CD4-positive, alpha-beta T cell treated with Interleukin-17A for 1 hour (primary cell): ENCODE results near the gene NUPR1.
"Not testable (repeated sequence)": the region's sequence is repeated elsewhere in the genome, so short reads cannot be mapped to it uniquely, and the experiment has no call there.

Experiments
- DNase-seq: peaks from one replicate; pipeline ENCODE4 v3.0.0-alpha.2; 2020

The NUPR1 gene

GRCh38 chr16:28497861-28498599 is 40.7 kb downstream of the NUPR1 start:
- DNase-seq, result no peak

DNA sequence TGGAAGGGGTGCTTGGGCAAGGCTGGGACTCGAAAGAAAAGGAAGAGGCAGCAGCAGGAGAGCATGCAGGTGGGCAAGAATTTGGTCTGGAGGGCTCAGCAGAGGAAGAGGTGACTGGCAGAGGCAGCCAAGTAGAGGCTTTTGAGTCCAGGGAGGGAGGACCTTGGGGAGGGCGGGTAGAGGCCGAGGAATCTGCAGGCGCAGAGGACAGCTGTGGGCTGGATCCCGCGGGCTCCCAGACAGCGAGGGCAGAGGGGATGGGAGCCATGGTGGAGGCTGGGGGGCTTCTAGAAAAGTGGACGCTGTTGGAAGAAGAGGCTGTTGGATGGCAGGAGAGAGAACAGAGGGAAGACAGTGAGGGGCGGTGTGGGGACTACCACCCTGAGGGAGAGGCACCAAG is 41.4 kb downstream of the NUPR1 start:
- no peak for DNase-seq

DNA sequence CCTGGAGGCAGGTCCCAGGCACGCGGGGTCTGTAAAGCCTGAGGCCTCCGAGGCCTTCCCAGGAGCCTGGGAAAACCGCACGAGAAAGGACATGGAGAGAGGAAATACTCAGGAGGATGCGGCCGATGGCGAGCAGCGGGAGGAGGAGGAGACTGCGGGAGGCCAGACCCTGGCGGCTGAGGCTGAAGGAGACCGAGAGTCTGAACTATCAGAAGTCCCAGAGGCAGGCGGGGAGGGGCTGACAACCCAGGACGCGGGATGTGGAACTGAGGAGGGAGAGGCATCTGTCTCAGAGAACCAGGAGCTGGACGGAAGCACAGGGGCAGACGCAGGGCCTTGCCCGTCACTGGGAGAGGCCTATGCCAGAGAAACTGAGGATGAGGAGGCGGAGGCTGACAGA is 41.9 kb downstream of the NUPR1 start:
- DNase-seq, result no peak

- DNase-seq, result no peak
These were observed 42.7 kb downstream of the NUPR1 start for GRCh38 chr16:28495795-28496749.

GRCh38 chr16:28495098-28495793 is 43.5 kb downstream of the NUPR1 start:
- no peak for DNase-seq

GRCh38 chr16:28494121-28494851 is 44.5 kb downstream of the NUPR1 start, which contains the start of gene APOBR:
APOBR (plus strand) TSS chr16:28494643; CDS start chr16:28494682, 39 bp downstream.
- DNase-seq, result peak; percentile 94

DNA sequence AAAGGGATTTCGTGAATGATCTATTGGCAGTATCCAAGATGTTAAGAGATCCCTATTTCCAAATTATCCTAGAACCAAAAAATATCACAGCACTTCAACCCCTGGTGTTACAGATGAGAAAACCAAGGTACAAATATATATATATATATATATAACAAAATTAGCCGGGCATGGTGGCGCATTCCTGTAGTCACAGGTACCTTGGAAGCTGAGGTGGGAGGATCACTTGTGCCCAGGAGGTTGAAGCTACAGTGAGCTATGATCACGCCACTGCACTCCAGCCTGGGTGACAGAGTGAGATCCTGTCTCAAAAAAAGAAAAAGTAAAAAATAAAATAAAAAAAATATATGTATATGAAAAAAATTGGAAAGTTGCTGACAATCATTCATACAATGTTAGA is 46.3 kb downstream of the NUPR1 start:
- DNase-seq, result no peak

- peak; percentile 92 for DNase-seq
These were observed 46.8 kb downstream of the NUPR1 start, which contains the start of gene CLN3 for GRCh38 chr16:28491970-28492474. CLN3 (minus strand) TSS chr16:28492074; CDS start chr16:28491759, 315 bp downstream.

DNA sequence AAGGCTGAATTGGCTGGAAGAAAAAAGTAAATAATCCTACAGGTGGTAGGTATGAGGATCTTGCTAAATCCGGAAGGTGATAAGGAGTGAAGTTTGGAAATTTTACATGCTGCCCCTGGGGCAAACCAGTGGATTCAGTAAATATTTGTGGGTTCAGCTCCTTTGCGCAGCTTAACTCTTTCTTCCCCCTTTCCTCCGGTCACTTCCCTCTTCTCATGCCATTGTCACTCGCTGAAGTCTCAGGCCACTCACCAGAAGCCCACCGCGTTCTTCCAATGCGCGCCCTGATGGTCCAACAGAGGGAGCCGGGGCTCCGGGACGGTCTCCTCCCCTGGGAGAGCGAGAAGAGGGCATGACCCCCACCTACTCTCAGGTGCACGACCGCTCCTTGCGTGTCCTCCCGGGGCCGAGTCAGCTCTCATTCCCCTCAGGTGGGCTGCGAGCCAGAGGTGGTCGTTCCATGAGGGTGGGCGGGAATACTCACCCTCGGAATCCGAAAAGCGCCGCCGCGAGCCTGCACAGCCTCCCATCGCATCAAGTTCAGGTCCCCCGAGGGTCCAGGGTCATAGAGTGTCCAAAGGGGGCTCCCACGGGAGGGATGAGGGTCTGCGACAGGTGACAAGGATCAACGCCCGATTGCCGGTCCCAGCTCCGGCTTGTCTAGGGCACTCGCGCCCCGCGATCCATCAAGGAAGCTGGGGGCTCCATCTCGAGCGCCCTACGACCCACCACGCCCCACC is 47.4 kb downstream of the NUPR1 start:
- DNase-seq, result peak; percentile 27

DNA sequence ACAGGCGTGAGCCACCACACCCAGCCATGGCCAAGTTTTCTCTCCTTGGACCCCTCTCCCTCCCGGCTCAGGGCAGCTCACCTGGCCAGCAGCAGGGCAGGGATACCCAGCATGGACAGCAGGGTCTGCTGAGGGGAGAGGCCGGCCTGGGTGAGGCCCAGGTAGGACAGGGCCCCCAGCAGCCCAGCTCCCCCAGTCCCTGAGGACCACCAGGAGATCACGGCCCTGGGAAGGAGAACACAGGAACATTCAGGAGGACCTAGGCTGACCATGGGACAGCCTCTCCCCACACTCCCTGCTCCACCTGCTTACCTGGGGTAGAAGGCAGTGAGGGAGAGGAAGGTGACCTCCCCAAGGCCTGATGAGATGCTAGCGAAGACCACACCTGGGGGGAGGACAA is 52.5 kb downstream of the NUPR1 start:
- DNase-seq, result no peak

DNA sequence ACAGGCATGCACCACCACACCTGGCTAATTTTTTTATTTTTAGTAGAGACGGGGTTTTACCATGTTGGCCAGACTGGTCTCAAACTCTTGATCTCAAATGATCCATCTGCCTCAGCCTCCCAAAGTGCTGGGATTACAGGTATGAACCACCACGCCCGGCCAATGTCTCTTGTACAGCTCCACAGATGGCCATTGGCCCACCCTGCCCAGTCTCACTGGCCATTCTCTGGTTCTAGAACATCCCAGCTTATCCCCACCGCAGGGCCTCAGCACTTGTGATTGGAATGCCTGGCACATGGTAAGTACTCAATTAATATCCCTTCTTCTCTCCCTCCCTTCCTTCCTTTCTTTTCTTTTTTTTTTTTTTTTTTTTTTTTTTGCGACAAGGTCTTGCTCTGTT is 55.4 kb downstream of the NUPR1 start:
- not testable (repeated sequence) for DNase-seq
